GM10266 (cell line): ENCODE results near the gene DNAJC11.
A peak's percentile ranks its signal among the peaks of the same experiment; 100 is the strongest.

Source experiments
- DNase-seq: peaks from one replicate; pipeline ENCODE4 v3.0.0; 2012; ENCODE audit errors: extremely low spot score
- TF ChIP-seq, protein P1 (sequence below): IDR thresholded peaks from 2 replicates; pipeline ENCODE4 v1.5.1; 2012; ENCODE audit warnings: mild to moderate bottlenecking, low read depth; ENCODE audit not compliant: control insufficient read depth, insufficient read depth; ENCODE audit errors: missing control alignments

The DNAJC11 gene

DNA sequence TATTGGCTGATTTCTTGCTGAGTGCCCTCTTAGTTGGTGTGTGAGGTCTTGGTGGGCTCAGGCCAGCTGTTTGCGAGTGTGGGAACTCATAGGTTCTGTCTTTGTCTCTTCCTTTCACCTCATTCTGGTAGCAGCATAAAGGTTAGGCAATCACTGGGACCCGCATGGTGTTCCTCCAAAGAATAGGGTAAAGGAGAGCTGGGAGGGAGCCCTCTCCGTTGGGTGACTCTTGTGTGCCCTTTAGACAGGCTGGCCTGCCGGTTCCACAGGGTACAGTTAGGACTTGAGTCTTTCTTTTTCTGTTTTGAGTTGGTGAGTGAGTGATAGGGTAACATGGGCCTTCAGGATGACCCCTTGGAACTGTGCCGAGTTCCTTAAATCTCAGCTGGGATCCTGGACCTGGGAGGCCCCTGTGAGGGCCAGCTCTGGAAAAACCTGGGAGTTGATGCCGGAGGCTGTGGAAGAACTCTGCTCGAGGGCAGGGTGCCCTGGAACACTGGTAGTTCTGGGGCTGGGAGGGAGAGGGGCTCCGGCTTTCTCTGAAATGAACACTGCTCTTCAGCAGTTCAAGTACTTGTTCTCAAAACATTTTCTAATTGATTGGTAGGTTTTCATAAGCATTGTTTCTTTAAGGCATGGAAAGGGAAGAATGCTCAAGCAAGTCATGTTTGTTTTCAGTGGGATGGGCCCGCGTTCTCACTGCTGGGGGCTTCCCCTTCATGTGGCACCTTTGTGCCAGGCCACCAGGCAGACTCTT lies 79.0 kb downstream of the DNAJC11 start:
- DNase-seq: no peak
- TF ChIP-seq, protein P1, sequence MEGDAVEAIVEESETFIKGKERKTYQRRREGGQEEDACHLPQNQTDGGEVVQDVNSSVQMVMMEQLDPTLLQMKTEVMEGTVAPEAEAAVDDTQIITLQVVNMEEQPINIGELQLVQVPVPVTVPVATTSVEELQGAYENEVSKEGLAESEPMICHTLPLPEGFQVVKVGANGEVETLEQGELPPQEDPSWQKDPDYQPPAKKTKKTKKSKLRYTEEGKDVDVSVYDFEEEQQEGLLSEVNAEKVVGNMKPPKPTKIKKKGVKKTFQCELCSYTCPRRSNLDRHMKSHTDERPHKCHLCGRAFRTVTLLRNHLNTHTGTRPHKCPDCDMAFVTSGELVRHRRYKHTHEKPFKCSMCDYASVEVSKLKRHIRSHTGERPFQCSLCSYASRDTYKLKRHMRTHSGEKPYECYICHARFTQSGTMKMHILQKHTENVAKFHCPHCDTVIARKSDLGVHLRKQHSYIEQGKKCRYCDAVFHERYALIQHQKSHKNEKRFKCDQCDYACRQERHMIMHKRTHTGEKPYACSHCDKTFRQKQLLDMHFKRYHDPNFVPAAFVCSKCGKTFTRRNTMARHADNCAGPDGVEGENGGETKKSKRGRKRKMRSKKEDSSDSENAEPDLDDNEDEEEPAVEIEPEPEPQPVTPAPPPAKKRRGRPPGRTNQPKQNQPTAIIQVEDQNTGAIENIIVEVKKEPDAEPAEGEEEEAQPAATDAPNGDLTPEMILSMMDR: no peak

DNA sequence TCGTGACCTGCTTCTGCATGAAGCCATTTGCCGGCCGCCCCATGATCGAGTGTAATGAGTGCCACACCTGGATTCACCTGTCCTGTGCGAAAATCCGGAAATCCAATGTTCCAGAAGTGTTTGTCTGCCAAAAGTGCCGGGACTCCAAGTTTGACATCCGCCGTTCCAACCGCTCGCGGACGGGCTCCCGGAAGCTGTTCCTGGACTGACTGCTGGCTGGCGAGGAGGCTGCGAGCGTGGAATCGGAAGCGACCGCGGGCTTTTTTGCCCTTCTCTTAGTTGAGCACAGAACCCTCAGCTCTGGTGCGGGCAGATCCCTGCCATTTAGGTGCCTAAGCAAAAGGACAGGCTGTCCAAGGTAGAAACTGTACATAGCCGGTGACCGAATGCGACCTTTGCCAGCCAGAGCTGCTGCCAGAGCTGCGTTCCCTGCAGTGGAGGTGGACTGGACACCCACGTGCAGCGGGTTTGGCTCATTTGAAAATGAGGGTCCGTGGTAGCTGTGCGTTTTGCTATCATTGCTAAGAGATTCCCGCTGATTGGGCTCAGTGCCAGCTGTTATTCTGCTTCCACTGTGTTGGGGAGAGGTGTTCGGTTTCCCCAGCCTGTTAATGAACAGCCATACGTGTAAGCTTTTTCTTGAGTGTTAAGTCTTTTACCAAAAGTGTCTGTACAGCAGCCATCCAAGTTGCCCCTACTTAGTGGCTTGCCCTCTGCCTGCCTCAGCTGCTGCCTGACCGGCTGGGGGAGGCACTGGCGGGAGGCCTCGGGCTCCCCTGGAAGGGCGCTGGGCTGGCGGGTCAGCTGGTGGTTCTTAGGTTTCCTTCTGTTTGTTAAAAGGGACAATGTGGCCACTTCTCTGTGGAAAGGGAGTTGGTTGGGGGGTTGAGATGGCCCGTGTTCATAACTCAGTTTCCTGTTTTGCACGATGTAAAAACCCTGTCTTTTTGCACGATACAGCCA lies 79.9 kb downstream of the DNAJC11 start:
- DNase-seq: no peak
- TF ChIP-seq, protein P1: no peak

DNA sequence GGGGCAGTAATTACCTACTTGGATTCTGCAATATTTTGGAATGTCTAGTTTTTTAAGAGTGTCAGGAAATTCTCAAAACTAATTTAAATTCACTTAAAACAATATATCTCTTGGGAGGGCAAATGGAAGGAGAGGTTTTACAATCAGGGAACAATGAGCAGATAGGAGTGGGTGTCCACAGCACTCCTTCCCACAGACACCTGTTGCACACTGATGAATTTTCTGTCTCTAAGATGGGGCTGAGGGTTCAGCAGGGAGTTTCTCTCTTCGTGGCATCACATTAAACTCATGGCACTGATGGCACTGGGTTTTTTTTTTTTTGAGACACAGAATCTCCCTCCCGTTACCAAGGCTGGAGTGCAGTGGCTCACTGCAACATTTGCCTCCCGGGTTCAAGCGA lies 82.6 kb downstream of the DNAJC11 start:
- TF ChIP-seq, protein P1: no peak
- no peak for DNase-seq

DNA sequence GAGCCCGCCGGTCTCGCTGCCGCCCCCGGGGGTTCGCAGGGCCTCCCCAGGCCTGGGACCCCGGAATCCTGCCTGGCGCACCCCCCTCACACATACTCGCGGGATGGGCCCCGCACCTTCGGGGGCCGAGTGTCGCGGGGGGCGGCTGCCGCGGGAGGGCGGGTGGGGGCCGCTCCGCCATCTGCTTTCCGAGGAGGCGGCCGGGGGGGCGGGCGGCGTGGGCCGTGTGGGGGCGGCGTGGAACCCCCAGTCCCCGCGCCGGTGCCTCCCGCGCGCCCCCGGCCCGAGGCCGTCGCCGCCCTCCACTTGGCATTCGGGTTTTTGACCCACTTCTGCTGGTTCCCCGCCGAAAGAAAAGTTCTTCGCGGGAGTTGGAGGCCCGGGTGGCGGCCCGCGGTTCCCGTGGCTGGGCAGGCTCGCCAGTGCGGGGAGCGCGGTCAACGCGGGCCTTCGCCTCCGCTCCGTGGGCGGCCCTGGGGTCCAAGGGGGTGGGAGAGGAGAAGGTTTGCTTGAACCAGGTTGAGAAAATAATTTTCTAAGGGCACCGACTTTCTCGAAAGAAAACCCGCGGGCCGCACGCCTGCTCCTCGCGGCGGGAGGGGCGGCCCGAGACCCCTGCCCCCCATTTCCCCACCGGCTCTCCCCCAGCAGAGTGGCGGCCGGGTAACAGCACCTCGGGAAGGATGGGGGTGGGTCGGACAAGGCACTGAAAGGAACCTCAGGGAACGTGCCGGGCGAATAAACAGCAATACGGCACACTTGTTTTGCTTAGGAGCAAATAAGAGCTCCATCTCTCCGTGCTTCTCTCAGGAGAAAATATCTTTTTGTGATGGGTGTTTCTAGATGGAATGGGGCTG lies 86.5 kb downstream of the DNAJC11 start:
- DNase-seq: no peak
- TF ChIP-seq, protein P1: no peak

DNA sequence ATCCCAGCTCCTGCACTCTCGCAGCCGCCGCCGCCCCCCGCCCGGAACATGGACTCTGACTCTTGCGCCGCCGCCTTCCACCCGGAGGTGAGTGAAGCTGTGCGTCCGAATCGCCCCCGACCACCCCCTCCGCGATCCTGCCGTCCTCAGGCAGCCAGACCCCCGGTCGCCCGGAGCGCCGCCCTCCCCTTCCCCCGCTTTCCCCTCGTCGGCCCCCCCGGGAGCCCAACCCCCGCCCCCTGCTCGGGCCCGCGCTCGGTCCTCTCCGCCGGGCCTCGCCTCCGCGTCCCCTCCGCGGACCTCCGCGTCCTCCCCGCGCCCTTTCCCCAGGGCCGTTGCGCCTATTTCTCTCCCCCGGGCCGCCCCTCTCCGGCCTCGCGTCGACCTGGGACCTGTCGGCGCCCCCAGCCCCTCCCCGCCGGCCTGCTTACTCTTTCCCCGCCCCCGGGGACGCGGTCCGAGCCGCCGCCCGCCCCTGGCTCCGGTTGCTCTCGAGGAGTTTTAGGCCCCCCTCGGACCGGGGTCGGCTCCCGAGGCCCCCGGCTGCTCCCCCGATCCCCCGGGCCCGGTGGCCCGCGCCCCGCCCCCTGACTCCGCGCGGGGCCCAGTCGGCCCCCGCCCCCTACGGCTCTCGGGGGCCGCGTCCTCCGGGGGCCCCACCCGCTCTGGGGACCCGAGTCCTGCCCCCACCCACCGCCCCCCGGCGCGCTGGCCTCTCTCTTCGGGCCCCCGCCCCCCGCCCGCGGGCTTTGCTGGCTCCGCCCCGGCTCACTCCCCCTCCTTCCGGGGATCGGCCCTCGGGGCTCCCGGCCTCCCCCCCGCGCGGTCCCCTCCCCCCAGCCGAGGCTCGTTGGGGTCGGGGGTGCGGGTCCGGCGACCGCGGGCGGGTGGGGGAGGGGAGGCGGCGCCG lies 87.3 kb downstream of the DNAJC11 start:
- TF ChIP-seq, protein P1: no peak
- DNase-seq: peak; percentile 95

DNA sequence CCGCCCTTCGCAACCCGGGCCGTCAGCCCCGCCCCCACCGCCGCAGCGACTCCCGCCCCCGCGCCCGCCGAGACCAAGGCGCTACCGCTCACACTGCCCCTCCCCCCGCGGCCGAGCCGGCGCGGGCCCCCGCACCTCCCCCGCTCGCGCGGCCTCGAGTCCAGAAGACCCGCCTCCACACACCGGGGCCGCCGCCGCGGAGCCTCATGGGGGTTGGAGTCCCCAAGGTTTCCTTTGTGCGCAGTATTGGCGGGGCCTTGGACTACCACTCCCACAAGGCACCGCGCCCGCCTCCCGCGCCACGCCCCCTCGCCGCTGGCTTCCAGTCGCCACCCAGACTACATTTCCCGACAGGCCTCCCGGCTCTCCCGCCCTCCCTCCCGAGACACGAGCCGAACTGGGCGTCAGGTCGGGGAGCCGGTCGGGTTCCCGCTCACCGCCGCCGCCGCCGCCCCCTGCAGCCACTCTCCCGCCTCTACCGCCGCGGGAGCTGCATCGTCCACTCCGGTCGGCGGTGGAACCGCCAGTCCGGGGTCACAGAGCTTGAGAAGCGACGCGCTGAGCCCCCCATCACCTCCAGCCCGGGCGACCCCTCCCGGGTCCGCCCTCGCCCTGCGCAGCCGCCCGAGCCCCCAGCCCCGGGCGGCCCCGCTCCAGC lies 88.1 kb downstream of the DNAJC11 start, which contains the start of gene PHF13:
PHF13 (plus strand) TSS at position 371 of the 658 bp plus-strand sequence. CDS start 336 bp downstream, outside the sequence.
- TF ChIP-seq, protein P1: no peak

More for the DNA sequence above, 88.1 kb downstream of the DNAJC11 start, which contains the start of gene PHF13:
- peak; percentile 100 for DNase-seq
